Activated B cell treated with CpG ODN at 0.5 μM for 24 hours (primary cell): ENCODE measurements around the gene PRSS8. TPM values are rescaled to one million over a fixed set of nuclear protein-coding genes. Genes with fewer than 3 reads are reported as not detected.

Experiments
- total RNA-seq: library from RNA; stranded (reverse); gene quantifications from 2 replicates; pipeline ENCODE4 v1.2.3, GENCODE V29; 2022

The PRSS8 gene
- total RNA-seq, 1 donor from 2014 or later: not detected

Other genes with a start within 250 kb of the PRSS8 start
- 32.2 and 35.7 TPM in 2 replicates for gene BCL7C, start 241.7 kb downstream of the PRSS8 start, total RNA-seq
- 0.56 and 0.62 TPM in 2 replicates for gene CTF1, start 239.1 kb downstream of the PRSS8 start, total RNA-seq
- 20.3 and 24.2 TPM in 2 replicates for gene FBXL19, start 212.2 kb downstream of the PRSS8 start, total RNA-seq
- gene ORAI3, start 186.7 kb downstream of the PRSS8 start, total RNA-seq: 25.1 and 30.6 TPM in 2 replicates
- 29.6 and 32.8 TPM in 2 replicates for gene SETD1A, start 178.0 kb downstream of the PRSS8 start, total RNA-seq
- 1.3 and 1.6 TPM in 2 replicates for gene HSD3B7, start 150.5 kb downstream of the PRSS8 start, total RNA-seq
- 1.2 and 1.6 TPM in 2 replicates for gene STX1B, start 125.1 kb downstream of the PRSS8 start, total RNA-seq
- 106 and 107 TPM in 2 replicates for gene STX4, start 102.2 kb downstream of the PRSS8 start, total RNA-seq
- gene ZNF668, start 61.5 kb downstream of the PRSS8 start, total RNA-seq: 8.3 and 10.1 TPM in 2 replicates
- gene ZNF646, start 61.3 kb downstream of the PRSS8 start, total RNA-seq: 32.4 and 32.5 TPM in 2 replicates
- gene PRSS53, start 46.8 kb downstream of the PRSS8 start, total RNA-seq: 5.1 and 5.5 TPM in 2 replicates
- gene VKORC1, start 40.9 kb downstream of the PRSS8 start, total RNA-seq: 38.7 and 41.9 TPM in 2 replicates
- gene BCKDK, start 27.3 kb downstream of the PRSS8 start, total RNA-seq: 24.8 and 27.3 TPM in 2 replicates
- 82.1 and 93.7 TPM in 2 replicates for gene KAT8, start 18.1 kb downstream of the PRSS8 start, total RNA-seq
- 0.56 and 0.60 TPM in 2 replicates for gene PRSS36, start 14.3 kb upstream of the PRSS8 start, total RNA-seq
- 681 and 752 TPM in 2 replicates for gene FUS, start 44.4 kb upstream of the PRSS8 start, total RNA-seq
- gene PYCARD, start 67.0 kb upstream of the PRSS8 start, total RNA-seq: 21.7 and 27.8 TPM in 2 replicates
- 0.16 TPM in 1 of 2 replicates, not detected in the other for gene TRIM72, start 78.4 kb upstream of the PRSS8 start, total RNA-seq
- gene PYDC1, start 81.4 kb upstream of the PRSS8 start, total RNA-seq: 0.27 TPM in 1 of 2 replicates, not detected in the other
- 40.6 and 44.6 TPM in 2 replicates for gene ITGAM, start 124.2 kb upstream of the PRSS8 start, total RNA-seq
- 81.9 and 100 TPM in 2 replicates for gene ITGAX, start 219.4 kb upstream of the PRSS8 start, total RNA-seq